SJCRH30 (cell line): Measurements from ENCODE around the gene MSRB1. TPM values are rescaled to one million over a fixed set of nuclear protein-coding genes. Genes with fewer than 3 reads are reported as not detected.
"Not testable (repeated sequence)": the region's sequence is repeated elsewhere in the genome, so short reads cannot be mapped to it uniquely, and the experiment has no call there.

Experiments
- DNase-seq, 2 experiments: peaks; one replicate each; pipeline ENCODE4 v3.0.0-alpha.2; 2015 to 2020
- H3K27ac ChIP-seq: fragments of 250-450 bp; sonication (Bioruptor Pico); 2 replicates; pipeline ENCODE4 v1.5.1; 2020; ENCODE audit warnings: mild to moderate bottlenecking, moderate library complexity
- H3K27me3 ChIP-seq: fragments of 250-450 bp; sonication (Bioruptor Pico); 2 replicates; pipeline ENCODE4 v1.5.1; 2020; ENCODE audit warnings: mild to moderate bottlenecking, moderate library complexity
- H3K36me3 ChIP-seq: fragments of 250-450 bp; sonication (Bioruptor Pico); 2 replicates; pipeline ENCODE4 v1.5.1; 2020; ENCODE audit warnings: mild to moderate bottlenecking, moderate library complexity
- H3K4me1 ChIP-seq: fragments of 250-450 bp; sonication (Bioruptor Pico); 2 replicates; pipeline ENCODE4 v1.5.1; 2020; ENCODE audit warnings: mild to moderate bottlenecking, moderate library complexity
- H3K4me3 ChIP-seq: fragments of 250-450 bp; sonication (Bioruptor Pico); 2 replicates; pipeline ENCODE4 v1.5.1; 2020; ENCODE audit warnings: mild to moderate bottlenecking, moderate library complexity
- H3K9me3 ChIP-seq: fragments of 250-450 bp; sonication (Bioruptor Pico); replicated peaks from 2 replicates; pipeline ENCODE4 v1.5.1; 2020; ENCODE audit warnings: mild to moderate bottlenecking, moderate library complexity
- total RNA-seq: library from RNA; depleted of rRNA; stranded (reverse); fragments of >200 nt; shearing (Covaris generic); gene quantifications from 2 replicates; pipeline ENCODE4 v1.2.3, GENCODE V29; 2014

Gene MSRB1
- total RNA-seq, 1 experiment from 2014 or later = 16.0 TPM

- Histone ChIP-seq H3K4me1 (no peaks in the 10 kb centered on the region; the same call in 1 of the 2 replicates), H3K27me3 (no peaks in the 10 kb centered on the region), H3K36me3 (no peaks in the 10 kb centered on the region), H3K9me3 (no peaks in the 10 kb centered on the region), H3K4me3 (no peak overlapping the region), H3K27ac (no peak overlapping the region)
- no peak for DNase-seq
These were observed 1.6 kb downstream of the MSRB1 start for GRCh38 chr16:1941162-1942046.

- no peak for DNase-seq
- no peak overlapping the region for H3K4me3 ChIP-seq
- no peaks in the 10 kb centered on the region for H3K9me3 ChIP-seq
- H3K27ac ChIP-seq = no peak overlapping the region
- peaks cover 2% of the 10 kb centered on the region; the same call in 1 of the 2 replicates for H3K4me1 ChIP-seq
- H3K27me3 ChIP-seq = no peaks in the 10 kb centered on the region
- H3K36me3 ChIP-seq = no peaks in the 10 kb centered on the region
These were observed 2.5 kb downstream of the MSRB1 start for GRCh38 chr16:1940273-1941161.

GRCh38 chr16:1939833-1940232 is 3.2 kb downstream of the MSRB1 start:
- H3K36me3 ChIP-seq, H3K4me1 ChIP-seq, H3K27me3 ChIP-seq, DNase-seq, H3K9me3 ChIP-seq, H3K27ac ChIP-seq, H3K4me3 ChIP-seq: not testable (repeated sequence)

GRCh38 chr16:1938910-1939309 is 4.1 kb downstream of the MSRB1 start:
- Histone ChIP-seq H3K27ac (no peak overlapping the region), H3K36me3 (no peaks in the 10 kb centered on the region), H3K4me3 (no peak overlapping the region), H3K27me3 (no peaks in the 10 kb centered on the region), H3K4me1 (peaks cover 5% of the 10 kb centered on the region; the same call in 1 of the 2 replicates), H3K9me3 (no peaks in the 10 kb centered on the region)
- no peak for DNase-seq

GRCh38 chr16:1938316-1938715 is 4.7 kb downstream of the MSRB1 start:
- no peak overlapping the region for H3K27ac ChIP-seq
- no peak for DNase-seq
- no peaks in the 10 kb centered on the region for H3K9me3 ChIP-seq
- peaks cover 5% of the 10 kb centered on the region; the same call in 1 of the 2 replicates for H3K4me1 ChIP-seq
- H3K36me3 ChIP-seq = no peaks in the 10 kb centered on the region
- H3K27me3 ChIP-seq = no peaks in the 10 kb centered on the region
- no peak overlapping the region for H3K4me3 ChIP-seq

GRCh38 chr16:1936945-1937479 is 6.0 kb downstream of the MSRB1 start:
- Histone ChIP-seq H3K27me3 (peaks cover 4% of the 10 kb centered on the region), H3K4me1 (peaks cover 5% of the 10 kb centered on the region; the same call in 1 of the 2 replicates), H3K9me3 (no peaks in the 10 kb centered on the region), H3K27ac (no peak overlapping the region), H3K36me3 (no peaks in the 10 kb centered on the region), H3K4me3 (no peak overlapping the region)
- no peak for DNase-seq

GRCh38 chr16:1933097-1933661 is 9.8 kb downstream of the MSRB1 start:
- Histone ChIP-seq H3K36me3 (no peaks in the 10 kb centered on the region), H3K27ac (no peak overlapping the region), H3K9me3 (no peaks in the 10 kb centered on the region), H3K27me3 (peaks cover 8% of the 10 kb centered on the region), H3K4me3 (no peak overlapping the region), H3K4me1 (peaks cover 5% of the 10 kb centered on the region; the same call in 1 of the 2 replicates)
- no peak for DNase-seq

GRCh38 chr16:1932050-1933028 is 10.7 kb downstream of the MSRB1 start:
- no peaks in the 10 kb centered on the region for H3K36me3 ChIP-seq
- no peak overlapping the region for H3K27ac ChIP-seq
- peak; percentile 45 to 47 for DNase-seq

GRCh38 chr16:1930338-1930720 is 12.7 kb downstream of the MSRB1 start:
- peaks cover 8% of the 10 kb centered on the region for H3K27me3 ChIP-seq
- no peak overlapping the region for H3K27ac ChIP-seq
- no peak for DNase-seq
- H3K36me3 ChIP-seq = no peaks in the 10 kb centered on the region
- H3K4me1 ChIP-seq = peaks cover under 1% of the 10 kb centered on the region; the same call in 1 of the 2 replicates
- H3K4me3 ChIP-seq = no peak overlapping the region
- H3K9me3 ChIP-seq = no peaks in the 10 kb centered on the region

More at GRCh38 chr16:1932050-1933028, 10.7 kb downstream of the MSRB1 start:
- Histone ChIP-seq H3K9me3 (no peaks in the 10 kb centered on the region), H3K4me3 (no peak overlapping the region), H3K27me3 (peaks cover 8% of the 10 kb centered on the region), H3K4me1 (peaks cover 5% of the 10 kb centered on the region; the same call in 1 of the 2 replicates)

- DNase-seq = peak; percentile 81 to 85
- no peak overlapping the region for H3K27ac ChIP-seq
- no peaks in the 10 kb centered on the region for H3K4me1 ChIP-seq
- peak overlapping the region; percentile 58 for H3K4me3 ChIP-seq
- peaks cover 8% of the 10 kb centered on the region for H3K27me3 ChIP-seq
- H3K9me3 ChIP-seq = no peaks in the 10 kb centered on the region
- H3K36me3 ChIP-seq = no peaks in the 10 kb centered on the region
These were observed 13.2 kb downstream of the MSRB1 start for GRCh38 chr16:1929578-1930337.

- Histone ChIP-seq H3K9me3 (no peaks in the 10 kb centered on the region), H3K27me3 (peaks cover 8% of the 10 kb centered on the region), H3K4me1 (no peaks in the 10 kb centered on the region; the same call in 1 of the 2 replicates), H3K27ac (no peak overlapping the region), H3K36me3 (no peaks in the 10 kb centered on the region), H3K4me3 (peak overlapping the region; percentile 58)
- peak; percentile 40 to 56 for DNase-seq
These were observed 13.9 kb downstream of the MSRB1 start for GRCh38 chr16:1929105-1929504.

- H3K9me3 ChIP-seq = no peaks in the 10 kb centered on the region
- no peak overlapping the region for H3K27ac ChIP-seq
- H3K36me3 ChIP-seq = no peaks in the 10 kb centered on the region
These were observed 16.7 kb downstream of the MSRB1 start for GRCh38 chr16:1926271-1926670.

GRCh38 chr16:1924095-1924494 is 18.9 kb downstream of the MSRB1 start:
- H3K27me3 ChIP-seq = peaks cover 5% of the 10 kb centered on the region
- no peak for DNase-seq
- no peak overlapping the region for H3K4me3 ChIP-seq
- peaks cover 11% of the 10 kb centered on the region for H3K4me1 ChIP-seq
- H3K9me3 ChIP-seq = no peaks in the 10 kb centered on the region
- no peak overlapping the region for H3K27ac ChIP-seq
- no peaks in the 10 kb centered on the region for H3K36me3 ChIP-seq

More at GRCh38 chr16:1926271-1926670, 16.7 kb downstream of the MSRB1 start:
- Histone ChIP-seq H3K4me3 (no peak overlapping the region), H3K4me1 (peaks cover 11% of the 10 kb centered on the region), H3K27me3 (no peaks in the 10 kb centered on the region; the same call in 1 of the 2 replicates)
- no peak for DNase-seq
